Kidney epithelial cell (primary cell): Measurements from ENCODE around the gene OR9G4. TPM values are rescaled to one million over a fixed set of nuclear protein-coding genes. Genes with fewer than 3 reads are reported as not detected.

Experiments used
- DNase-seq: peaks from one replicate; pipeline ENCODE4 v3.0.0-alpha.2; 2010; ENCODE audit warnings: low read depth
- H3K27me3 ChIP-seq: 2 replicates; pipeline ENCODE4 v1.6.0; 2011; ENCODE audit warnings: low read length; ENCODE audit not compliant: control insufficient read depth, insufficient read depth
- H3K36me3 ChIP-seq: 2 replicates; pipeline ENCODE4 v1.5.1; 2011; ENCODE audit warnings: low read length; ENCODE audit not compliant: control insufficient read depth, insufficient read depth
- H3K4me3 ChIP-seq: 2 replicates; pipeline ENCODE4 v1.5.1; 2011; ENCODE audit warnings: low read depth, mild to moderate bottlenecking, control low read depth, low read length
- total RNA-seq: library from RNA; depleted of rRNA; stranded (reverse); fragments of >200 nt; gene quantifications from 2 replicates; pipeline ENCODE4 v1.2.3, GENCODE V29; 2015
- TF ChIP-seq, protein P1 (sequence below): IDR thresholded peaks from 2 replicates; pipeline ENCODE4 v1.5.1; 2011; ENCODE audit warnings: mild to moderate bottlenecking, moderate library complexity, low read length, control low read depth, inconsistent platforms; ENCODE audit not compliant: insufficient read depth, poor library complexity, severe bottlenecking

Gene OR9G4
- total RNA-seq, 1 donor from 2014 or later = not detected

DNA sequence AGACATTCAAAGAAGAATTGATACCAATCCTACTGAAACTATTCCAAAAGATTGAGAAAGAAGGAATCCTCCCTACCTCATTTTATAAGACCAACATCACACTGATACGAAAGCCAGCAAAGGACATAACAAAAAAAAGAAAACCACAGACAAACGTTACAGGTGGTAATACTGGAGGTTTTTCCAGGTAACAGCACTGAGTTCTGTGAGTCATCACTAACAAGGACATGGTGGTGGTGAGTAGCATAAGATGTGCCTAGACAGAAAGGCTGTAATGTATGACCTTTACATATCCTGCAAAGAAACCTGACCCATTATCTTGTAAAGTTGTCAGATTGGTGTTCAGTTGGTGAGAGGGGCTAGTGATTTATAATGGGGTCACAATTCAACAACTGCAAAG lies 34.3 kb downstream of the OR9G4 start:
- TF ChIP-seq, protein P1, sequence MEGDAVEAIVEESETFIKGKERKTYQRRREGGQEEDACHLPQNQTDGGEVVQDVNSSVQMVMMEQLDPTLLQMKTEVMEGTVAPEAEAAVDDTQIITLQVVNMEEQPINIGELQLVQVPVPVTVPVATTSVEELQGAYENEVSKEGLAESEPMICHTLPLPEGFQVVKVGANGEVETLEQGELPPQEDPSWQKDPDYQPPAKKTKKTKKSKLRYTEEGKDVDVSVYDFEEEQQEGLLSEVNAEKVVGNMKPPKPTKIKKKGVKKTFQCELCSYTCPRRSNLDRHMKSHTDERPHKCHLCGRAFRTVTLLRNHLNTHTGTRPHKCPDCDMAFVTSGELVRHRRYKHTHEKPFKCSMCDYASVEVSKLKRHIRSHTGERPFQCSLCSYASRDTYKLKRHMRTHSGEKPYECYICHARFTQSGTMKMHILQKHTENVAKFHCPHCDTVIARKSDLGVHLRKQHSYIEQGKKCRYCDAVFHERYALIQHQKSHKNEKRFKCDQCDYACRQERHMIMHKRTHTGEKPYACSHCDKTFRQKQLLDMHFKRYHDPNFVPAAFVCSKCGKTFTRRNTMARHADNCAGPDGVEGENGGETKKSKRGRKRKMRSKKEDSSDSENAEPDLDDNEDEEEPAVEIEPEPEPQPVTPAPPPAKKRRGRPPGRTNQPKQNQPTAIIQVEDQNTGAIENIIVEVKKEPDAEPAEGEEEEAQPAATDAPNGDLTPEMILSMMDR = no peak
- Histone ChIP-seq H3K27me3 (no peaks in the 10 kb centered on the region), H3K36me3 (no peaks in the 10 kb centered on the region), H3K4me3 (no peak overlapping the region)
- DNase-seq = no peak

DNA sequence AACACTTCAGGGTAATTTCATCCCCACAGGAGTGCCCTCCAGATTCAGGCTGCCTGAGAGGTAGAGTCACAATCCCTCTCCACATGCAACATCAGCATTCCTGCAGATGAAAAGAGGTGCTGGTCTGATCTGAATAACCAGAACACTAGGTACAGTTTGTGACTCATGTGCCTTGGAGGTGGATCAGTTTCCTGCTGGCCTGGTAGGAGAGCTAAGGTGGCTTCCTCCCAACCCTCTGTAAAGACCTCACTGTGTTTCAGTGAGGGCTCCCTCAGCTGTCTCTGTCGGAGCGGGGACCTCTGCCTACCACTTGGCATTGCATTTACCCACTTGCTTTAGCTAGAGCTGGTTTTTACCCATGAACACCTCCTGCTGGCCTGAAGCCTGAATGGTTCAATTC lies 42.0 kb downstream of the OR9G4 start:
- TF ChIP-seq, protein P1 = no peak
- DNase-seq = no peak
- Histone ChIP-seq H3K4me3 (no peak overlapping the region), H3K36me3 (no peaks in the 10 kb centered on the region), H3K27me3 (no peaks in the 10 kb centered on the region)

DNA sequence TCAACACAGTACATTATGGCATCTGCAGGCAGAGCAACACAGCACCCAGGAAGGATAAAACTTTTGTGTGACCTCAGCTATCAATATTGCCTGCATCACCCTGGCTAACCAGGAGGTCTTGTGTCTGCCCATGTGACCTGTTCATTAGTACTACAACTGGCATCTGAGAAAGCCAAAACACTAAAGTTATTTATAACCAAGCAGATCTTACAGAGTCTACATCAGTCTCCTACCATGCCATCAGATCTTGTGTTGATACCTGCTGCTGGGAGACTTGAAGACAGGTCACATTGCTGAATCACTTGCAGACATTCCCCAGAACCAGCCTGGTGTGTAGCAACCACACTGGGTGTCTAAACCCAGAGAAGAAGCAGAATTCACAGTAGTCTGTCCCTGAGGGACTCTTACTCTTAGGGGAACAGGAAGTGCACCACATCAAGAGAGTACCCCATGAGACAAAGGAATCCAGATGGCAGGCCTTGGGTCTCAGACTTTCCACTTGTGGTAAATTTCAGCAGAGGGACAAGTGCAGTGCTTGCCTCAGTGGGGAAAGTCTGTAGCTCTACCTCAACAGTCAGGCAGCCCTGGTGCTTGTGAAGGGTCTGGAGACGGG lies 42.6 kb downstream of the OR9G4 start:
- TF ChIP-seq, protein P1 = no peak
- Histone ChIP-seq H3K4me3 (no peak overlapping the region), H3K27me3 (no peaks in the 10 kb centered on the region), H3K36me3 (no peaks in the 10 kb centered on the region)
- no peak for DNase-seq

DNA sequence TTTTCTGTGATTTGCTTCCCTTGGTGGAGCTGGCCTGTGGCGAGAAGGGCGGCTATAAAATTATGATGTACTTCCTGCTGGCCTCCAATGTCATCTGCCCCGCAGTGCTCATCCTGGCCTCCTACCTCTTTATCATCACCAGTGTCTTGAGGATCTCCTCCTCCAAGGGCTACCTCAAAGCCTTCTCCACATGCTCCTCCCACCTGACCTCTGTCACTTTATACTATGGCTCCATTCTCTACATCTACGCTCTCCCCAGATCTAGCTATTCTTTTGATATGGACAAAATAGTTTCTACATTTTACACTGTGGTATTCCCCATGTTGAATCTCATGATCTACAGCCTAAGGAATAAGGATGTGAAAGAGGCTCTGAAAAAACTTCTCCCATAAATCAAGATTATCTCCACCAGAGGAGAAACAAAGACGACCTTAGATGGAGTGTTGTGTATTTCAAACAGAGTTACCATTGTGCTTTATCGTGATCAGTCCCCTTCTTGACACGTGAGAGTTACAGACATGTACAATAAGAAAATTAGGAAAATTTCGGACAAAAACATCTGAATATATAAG lies 47.5 kb downstream of the OR9G4 start:
- Histone ChIP-seq H3K27me3 (no peaks in the 10 kb centered on the region), H3K4me3 (no peak overlapping the region), H3K36me3 (no peaks in the 10 kb centered on the region)
- no peak for DNase-seq
- TF ChIP-seq, protein P1 = no peak

DNA sequence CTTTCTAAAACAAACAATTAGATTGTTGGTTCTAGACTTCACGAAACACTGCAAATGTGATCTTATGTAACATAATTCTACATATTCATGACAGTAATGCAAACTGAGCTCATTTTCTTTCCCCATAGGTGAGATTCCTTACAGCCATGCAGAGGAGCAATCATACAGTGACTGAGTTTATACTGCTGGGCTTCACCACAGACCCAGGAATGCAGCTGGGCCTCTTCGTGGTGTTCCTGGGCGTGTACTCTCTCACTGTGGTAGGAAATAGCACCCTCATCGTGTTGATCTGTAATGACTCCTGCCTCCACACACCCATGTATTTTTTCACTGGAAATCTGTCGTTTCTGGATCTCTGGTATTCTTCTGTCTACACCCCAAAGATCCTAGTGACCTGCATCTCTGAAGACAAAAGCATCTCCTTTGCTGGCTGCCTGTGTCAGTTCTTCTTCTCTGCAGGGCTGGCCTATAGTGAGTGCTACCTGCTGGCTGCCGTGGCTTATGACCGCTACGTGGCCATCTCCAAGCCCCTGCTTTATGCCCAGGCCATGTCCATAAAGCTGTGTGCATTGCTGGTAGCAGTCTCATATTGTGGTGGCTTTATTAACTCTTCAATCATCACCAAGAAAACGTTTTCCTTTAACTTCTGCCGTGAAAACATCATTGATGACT lies 48.1 kb downstream of the OR9G4 start:
- DNase-seq = no peak
- Histone ChIP-seq H3K4me3 (no peak overlapping the region), H3K36me3 (no peaks in the 10 kb centered on the region), H3K27me3 (no peaks in the 10 kb centered on the region)
- TF ChIP-seq, protein P1 = no peak
